SJCRH30 (cell line): ENCODE measurements around the gene ADARB2. TPM values are rescaled to one million over a fixed set of nuclear protein-coding genes. Genes with fewer than 3 reads are reported as not detected.
"Not testable (repeated sequence)": the region's sequence is repeated elsewhere in the genome, so short reads cannot be mapped to it uniquely, and the experiment has no call there.

Source experiments
- DNase-seq, 2 experiments: peaks; one replicate each; pipeline ENCODE4 v3.0.0-alpha.2; 2015 to 2020
- H3K27ac ChIP-seq: fragments of 250-450 bp; sonication (Bioruptor Pico); 2 replicates; pipeline ENCODE4 v1.5.1; 2020; ENCODE audit warnings: mild to moderate bottlenecking, moderate library complexity
- H3K27me3 ChIP-seq: fragments of 250-450 bp; sonication (Bioruptor Pico); 2 replicates; pipeline ENCODE4 v1.5.1; 2020; ENCODE audit warnings: mild to moderate bottlenecking, moderate library complexity
- H3K36me3 ChIP-seq: fragments of 250-450 bp; sonication (Bioruptor Pico); 2 replicates; pipeline ENCODE4 v1.5.1; 2020; ENCODE audit warnings: mild to moderate bottlenecking, moderate library complexity
- H3K4me1 ChIP-seq: fragments of 250-450 bp; sonication (Bioruptor Pico); 2 replicates; pipeline ENCODE4 v1.5.1; 2020; ENCODE audit warnings: mild to moderate bottlenecking, moderate library complexity
- H3K4me3 ChIP-seq: fragments of 250-450 bp; sonication (Bioruptor Pico); 2 replicates; pipeline ENCODE4 v1.5.1; 2020; ENCODE audit warnings: mild to moderate bottlenecking, moderate library complexity
- H3K9me3 ChIP-seq: fragments of 250-450 bp; sonication (Bioruptor Pico); replicated peaks from 2 replicates; pipeline ENCODE4 v1.5.1; 2020; ENCODE audit warnings: mild to moderate bottlenecking, moderate library complexity
- total RNA-seq: library from RNA; depleted of rRNA; stranded (reverse); fragments of >200 nt; shearing (Covaris generic); gene quantifications from 2 replicates; pipeline ENCODE4 v1.2.3, GENCODE V29; 2014; rRNA removed

The ADARB2 gene
- total RNA-seq, result 0.10 TPM in 1 of 2 replicates, not detected in the other

- Histone ChIP-seq H3K27ac (no peak within 1 kb of the TSS), H3K36me3 (no peaks in the 10 kb centered on the region), H3K4me3 (no peak within 1 kb of the TSS), H3K4me1 (no peaks in the 10 kb centered on the region), H3K27me3 (no peaks in the 10 kb centered on the region), H3K9me3 (no peaks in the 10 kb centered on the region)
- no peak for DNase-seq
These were observed at the start of gene ADARB2 for GRCh38 chr10:1737222-1738061. TSS of gene ADARB2 (minus strand) at chr10:1737525.

- Histone ChIP-seq H3K9me3 (no peaks in the 10 kb centered on the region), H3K27me3 (no peaks in the 10 kb centered on the region), H3K4me3 (no peak overlapping the region), H3K4me1 (no peaks in the 10 kb centered on the region), H3K27ac (no peak overlapping the region), H3K36me3 (no peaks in the 10 kb centered on the region)
- DNase-seq, result no peak
These were observed 48.5 kb upstream of the ADARB2 start for GRCh38 chr10:1785835-1786234.

- H3K4me3 ChIP-seq, result no peak overlapping the region
- no peaks in the 10 kb centered on the region for H3K27me3 ChIP-seq
- no peaks in the 10 kb centered on the region for H3K36me3 ChIP-seq
- no peaks in the 10 kb centered on the region for H3K9me3 ChIP-seq
- no peaks in the 10 kb centered on the region for H3K4me1 ChIP-seq
- no peak overlapping the region for H3K27ac ChIP-seq
- no peak for DNase-seq
These were observed 45.5 kb upstream of the ADARB2 start for GRCh38 chr10:1782841-1783240.

GRCh38 chr10:1779796-1780195, 42.5 kb upstream of the ADARB2 start:
- no peaks in the 10 kb centered on the region for H3K4me1 ChIP-seq
- H3K27ac ChIP-seq, result no peak overlapping the region
- H3K4me3 ChIP-seq, result no peak overlapping the region
- DNase-seq, result no peak
- H3K9me3 ChIP-seq, result no peaks in the 10 kb centered on the region
- no peaks in the 10 kb centered on the region for H3K36me3 ChIP-seq
- H3K27me3 ChIP-seq, result no peaks in the 10 kb centered on the region

GRCh38 chr10:1778375-1778969, 41.1 kb upstream of the ADARB2 start:
- no peak overlapping the region for H3K4me3 ChIP-seq
- H3K36me3 ChIP-seq, result no peaks in the 10 kb centered on the region
- H3K4me1 ChIP-seq, result no peaks in the 10 kb centered on the region
- no peak overlapping the region for H3K27ac ChIP-seq
- no peak for DNase-seq
- no peaks in the 10 kb centered on the region for H3K27me3 ChIP-seq
- H3K9me3 ChIP-seq, result no peaks in the 10 kb centered on the region

GRCh38 chr10:1776127-1776662, 38.9 kb upstream of the ADARB2 start:
- DNase-seq, result no peak
- Histone ChIP-seq H3K9me3 (no peaks in the 10 kb centered on the region), H3K4me1 (no peaks in the 10 kb centered on the region), H3K4me3 (no peak overlapping the region), H3K36me3 (no peaks in the 10 kb centered on the region), H3K27ac (no peak overlapping the region), H3K27me3 (no peaks in the 10 kb centered on the region)

GRCh38 chr10:1774796-1775195, 37.5 kb upstream of the ADARB2 start:
- no peaks in the 10 kb centered on the region for H3K27me3 ChIP-seq
- H3K36me3 ChIP-seq, result no peaks in the 10 kb centered on the region
- no peaks in the 10 kb centered on the region for H3K9me3 ChIP-seq
- no peak overlapping the region for H3K27ac ChIP-seq
- DNase-seq, result no peak
- no peaks in the 10 kb centered on the region for H3K4me1 ChIP-seq
- no peak overlapping the region for H3K4me3 ChIP-seq

- H3K4me3 ChIP-seq, H3K36me3 ChIP-seq, DNase-seq, H3K27me3 ChIP-seq, H3K9me3 ChIP-seq, H3K4me1 ChIP-seq, H3K27ac ChIP-seq: not testable (repeated sequence)
These were observed 35.9 kb upstream of the ADARB2 start for GRCh38 chr10:1773204-1773603.

- Histone ChIP-seq H3K9me3 (no peaks in the 10 kb centered on the region), H3K27ac (no peak overlapping the region), H3K36me3 (no peaks in the 10 kb centered on the region), H3K27me3 (no peaks in the 10 kb centered on the region), H3K4me3 (no peak overlapping the region), H3K4me1 (no peaks in the 10 kb centered on the region)
- no peak for DNase-seq
These were observed 28.7 kb upstream of the ADARB2 start for GRCh38 chr10:1766049-1766448.

- no peaks in the 10 kb centered on the region for H3K4me1 ChIP-seq
- no peak overlapping the region for H3K27ac ChIP-seq
- H3K36me3 ChIP-seq, result no peaks in the 10 kb centered on the region
- no peak for DNase-seq
- no peak overlapping the region for H3K4me3 ChIP-seq
- H3K27me3 ChIP-seq, result no peaks in the 10 kb centered on the region
- H3K9me3 ChIP-seq, result no peaks in the 10 kb centered on the region
These were observed 24.8 kb upstream of the ADARB2 start for GRCh38 chr10:1762076-1762475.

GRCh38 chr10:1754506-1755153, 17.3 kb upstream of the ADARB2 start:
- no peak for DNase-seq
- Histone ChIP-seq H3K27ac (no peak overlapping the region), H3K4me1 (no peaks in the 10 kb centered on the region), H3K27me3 (no peaks in the 10 kb centered on the region), H3K9me3 (no peaks in the 10 kb centered on the region), H3K4me3 (no peak overlapping the region), H3K36me3 (no peaks in the 10 kb centered on the region)

GRCh38 chr10:1752153-1752552, 14.8 kb upstream of the ADARB2 start:
- DNase-seq, result no peak
- Histone ChIP-seq H3K4me3 (no peak overlapping the region), H3K4me1 (no peaks in the 10 kb centered on the region), H3K27ac (no peak overlapping the region), H3K36me3 (no peaks in the 10 kb centered on the region), H3K9me3 (no peaks in the 10 kb centered on the region), H3K27me3 (no peaks in the 10 kb centered on the region)

GRCh38 chr10:1747590-1748157, 10.3 kb upstream of the ADARB2 start:
- no peaks in the 10 kb centered on the region for H3K4me1 ChIP-seq
- no peaks in the 10 kb centered on the region for H3K27me3 ChIP-seq
- no peak overlapping the region for H3K27ac ChIP-seq
- no peak overlapping the region for H3K4me3 ChIP-seq
- no peak for DNase-seq
- no peaks in the 10 kb centered on the region for H3K36me3 ChIP-seq
- H3K9me3 ChIP-seq, result no peaks in the 10 kb centered on the region

GRCh38 chr10:1746796-1747195, 9.5 kb upstream of the ADARB2 start:
- Histone ChIP-seq H3K36me3 (no peaks in the 10 kb centered on the region), H3K4me1 (no peaks in the 10 kb centered on the region), H3K27ac (no peak overlapping the region), H3K9me3 (no peaks in the 10 kb centered on the region), H3K4me3 (no peak overlapping the region), H3K27me3 (no peaks in the 10 kb centered on the region)
- DNase-seq, result no peak
